Measurements from ENCODE around the gene CAMKMT.

DNA sequence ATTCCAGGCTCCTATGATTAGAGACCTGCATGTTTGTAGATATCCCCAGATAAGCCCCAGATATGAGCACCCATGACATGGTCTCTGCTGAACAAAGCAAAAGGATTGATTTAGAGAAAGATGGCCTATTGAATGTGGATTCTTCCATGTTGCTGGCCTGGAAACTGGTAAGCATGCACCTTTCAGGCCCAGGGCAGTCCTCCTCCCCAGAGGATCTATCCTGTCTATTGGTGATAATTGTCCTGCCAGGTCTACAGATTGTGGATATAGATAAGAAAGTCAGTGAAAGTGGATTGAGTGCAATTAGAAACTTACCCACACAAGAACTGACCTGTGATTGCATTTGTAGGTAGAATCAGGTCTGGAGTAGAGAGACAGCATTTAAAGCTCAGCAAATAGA, 322.8 kb downstream of the CAMKMT start:
- TF ChIP-seq, protein P1, sequence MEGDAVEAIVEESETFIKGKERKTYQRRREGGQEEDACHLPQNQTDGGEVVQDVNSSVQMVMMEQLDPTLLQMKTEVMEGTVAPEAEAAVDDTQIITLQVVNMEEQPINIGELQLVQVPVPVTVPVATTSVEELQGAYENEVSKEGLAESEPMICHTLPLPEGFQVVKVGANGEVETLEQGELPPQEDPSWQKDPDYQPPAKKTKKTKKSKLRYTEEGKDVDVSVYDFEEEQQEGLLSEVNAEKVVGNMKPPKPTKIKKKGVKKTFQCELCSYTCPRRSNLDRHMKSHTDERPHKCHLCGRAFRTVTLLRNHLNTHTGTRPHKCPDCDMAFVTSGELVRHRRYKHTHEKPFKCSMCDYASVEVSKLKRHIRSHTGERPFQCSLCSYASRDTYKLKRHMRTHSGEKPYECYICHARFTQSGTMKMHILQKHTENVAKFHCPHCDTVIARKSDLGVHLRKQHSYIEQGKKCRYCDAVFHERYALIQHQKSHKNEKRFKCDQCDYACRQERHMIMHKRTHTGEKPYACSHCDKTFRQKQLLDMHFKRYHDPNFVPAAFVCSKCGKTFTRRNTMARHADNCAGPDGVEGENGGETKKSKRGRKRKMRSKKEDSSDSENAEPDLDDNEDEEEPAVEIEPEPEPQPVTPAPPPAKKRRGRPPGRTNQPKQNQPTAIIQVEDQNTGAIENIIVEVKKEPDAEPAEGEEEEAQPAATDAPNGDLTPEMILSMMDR (IDR thresholded peaks at IDR 0.05): no peak
- TF ChIP-seq EP300 (IDR thresholded peaks at IDR 0.05): no peak
- no peak for TF ChIP-seq POLR2AphosphoS5 (IDR thresholded peaks at IDR 0.05)
